CD4-positive, alpha-beta T cell treated with Interleukin-15 for 4 hours (primary cell): Measurements from ENCODE around the gene MIGA2.
"Not testable (repeated sequence)": the region's sequence is repeated elsewhere in the genome, so short reads cannot be mapped to it uniquely, and the experiment has no call there.

Experiments used
- DNase-seq: peaks from one replicate; pipeline ENCODE4 v3.0.0-alpha.2; 2020; ENCODE audit warnings: low spot score

The MIGA2 gene

GRCh38 chr9:129011170-129011569, 25.3 kb upstream of the MIGA2 start:
- no peak for DNase-seq

- no peak for DNase-seq
Observed at GRCh38 chr9:129011761-129012181, 24.7 kb upstream of the MIGA2 start.

- no peak for DNase-seq
Observed at GRCh38 chr9:129012343-129012742, 24.1 kb upstream of the MIGA2 start.

- no peak for DNase-seq
Observed at GRCh38 chr9:129012893-129013448, 23.5 kb upstream of the MIGA2 start.

- DNase-seq: no peak
Observed at GRCh38 chr9:129013674-129014073, 22.8 kb upstream of the MIGA2 start.

- DNase-seq: no peak
Observed at GRCh38 chr9:129014124-129014523, 22.3 kb upstream of the MIGA2 start.

- DNase-seq: no peak
Observed at GRCh38 chr9:129014608-129015007, 21.8 kb upstream of the MIGA2 start.

- no peak for DNase-seq
Observed at GRCh38 chr9:129021091-129021490, 15.3 kb upstream of the MIGA2 start.

- no peak for DNase-seq
Observed at GRCh38 chr9:129022037-129022436, 14.4 kb upstream of the MIGA2 start.

GRCh38 chr9:129023036-129023907, 13.2 kb upstream of the MIGA2 start:
- DNase-seq: no peak

GRCh38 chr9:129023908-129024233, 12.6 kb upstream of the MIGA2 start:
- DNase-seq: no peak

GRCh38 chr9:129026442-129027223, 9.8 kb upstream of the MIGA2 start:
- DNase-seq: no peak

- no peak for DNase-seq
Observed at GRCh38 chr9:129027224-129027684, 9.2 kb upstream of the MIGA2 start.

GRCh38 chr9:129027685-129028191, 8.7 kb upstream of the MIGA2 start:
- peak; percentile 70 for DNase-seq

- peak; percentile 93 for DNase-seq
Observed at GRCh38 chr9:129028192-129028966, 8.0 kb upstream of the MIGA2 start, which contains the start of gene SH3GLB2. TSS of gene SH3GLB2 (minus strand) at chr9:129028331. CDS start at chr9:129028154, 177 bp downstream.

GRCh38 chr9:129030191-129030590, 6.2 kb upstream of the MIGA2 start:
- no peak for DNase-seq

GRCh38 chr9:129031514-129031913, 4.9 kb upstream of the MIGA2 start:
- DNase-seq: no peak

GRCh38 chr9:129032541-129033159, 3.8 kb upstream of the MIGA2 start:
- no peak for DNase-seq

GRCh38 chr9:129033216-129033615, 3.2 kb upstream of the MIGA2 start:
- DNase-seq: no peak

GRCh38 chr9:129035838-129036237, 588 bp upstream of the MIGA2 start:
- not testable (repeated sequence) for DNase-seq
